BLaER1 treated with 17β-estradiol and CSF1 and Interleukin-3, amounts not matched to agents 10 nM and 100 nM (cell line): ENCODE data around the gene TUBA1B.
A peak's percentile ranks its signal among the peaks of the same experiment; 100 is the strongest.
"Not testable (repeated sequence)": the region's sequence is repeated elsewhere in the genome, so short reads cannot be mapped to it uniquely, and the experiment has no call there.

Experiments used
- H3K27ac ChIP-seq, 11 experiments: shearing (Covaris generic); formaldehyde crosslinking; 2 replicates each; pipeline ENCODE4 v1.8.1; 2022
- H3K27me3 ChIP-seq, 11 experiments: shearing (Covaris generic); formaldehyde crosslinking; 2 replicates each; pipeline ENCODE4 v1.8.1; 2022
- H3K36me3 ChIP-seq, 11 experiments: shearing (Covaris generic); formaldehyde crosslinking; 2 replicates each; pipeline ENCODE4 v1.8.1; 2022
- H3K4me1 ChIP-seq, 10 experiments: shearing (Covaris generic); formaldehyde crosslinking; 2 replicates each; pipeline ENCODE4 v1.8.1; 2022
- H3K4me2 ChIP-seq, 11 experiments: shearing (Covaris generic); formaldehyde crosslinking; 2 replicates each; pipeline ENCODE4 v1.8.1; 2022
- H3K4me3 ChIP-seq, 10 experiments: shearing (Covaris generic); formaldehyde crosslinking; 2 replicates each; pipeline ENCODE4 v1.8.1; 2022
- H3K9ac ChIP-seq, 11 experiments: shearing (Covaris generic); formaldehyde crosslinking; 2 replicates each; pipeline ENCODE4 v1.8.1; 2022
- H3K9me3 ChIP-seq, 11 experiments: shearing (Covaris generic); formaldehyde crosslinking; replicated peaks in 1 of 11; 2 replicates each; pipeline ENCODE4 v1.8.1; 2022
- H4K20me1 ChIP-seq, 11 experiments: shearing (Covaris generic); formaldehyde crosslinking; 2 replicates each; pipeline ENCODE4 v1.8.1; 2022
- Cebpa-rat ChIP-seq, 11 experiments: shearing (Covaris generic); IDR thresholded peaks; 2 replicates each; pipeline ENCODE4 v1.8.1; 2022

The TUBA1B gene

DNA sequence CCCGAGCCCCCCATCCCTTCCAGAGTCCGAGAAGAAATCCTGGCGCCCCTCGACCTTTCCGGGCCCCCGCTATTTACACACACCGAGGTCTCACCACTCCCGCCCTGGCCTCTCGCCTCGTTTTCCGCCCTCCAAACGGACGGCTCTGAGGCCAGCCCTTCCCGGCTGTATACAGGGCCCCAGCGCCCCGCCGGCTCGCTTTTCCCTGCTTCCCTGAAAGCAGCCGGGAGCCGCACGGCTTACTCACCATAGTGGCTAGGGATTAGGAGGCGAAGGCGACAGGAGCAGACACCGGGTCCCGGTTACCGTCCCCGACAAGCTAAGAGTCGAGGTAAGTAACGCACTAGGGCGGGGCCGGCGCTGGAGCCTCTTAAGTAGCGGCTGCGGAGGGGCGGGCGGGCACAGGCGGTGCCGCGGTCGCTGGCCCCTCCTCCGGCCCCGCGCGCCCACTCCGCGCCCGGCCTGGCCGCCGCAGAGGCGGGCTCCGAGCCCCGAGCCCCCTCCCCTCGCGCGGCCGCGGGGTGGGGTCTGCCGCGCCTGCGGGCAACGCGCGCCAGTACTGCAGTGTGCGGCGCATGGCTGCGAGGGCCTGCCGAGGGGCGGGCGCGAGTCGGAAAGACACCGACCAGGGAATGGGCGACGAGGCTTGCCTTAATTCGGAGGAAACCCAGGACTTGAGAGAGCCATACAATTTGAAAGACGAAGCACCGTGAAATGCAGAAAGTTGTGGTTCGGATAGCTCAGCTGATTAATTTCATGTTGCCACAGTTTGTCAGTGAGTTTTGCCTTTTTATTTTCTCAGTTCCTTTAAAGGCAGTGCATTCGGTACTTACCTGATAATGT, at the start of gene TUBA1B:
TSS of gene TUBA1B (minus strand) at position 345 of the 843 bp plus-strand sequence. CDS start at position 250, 95 bp downstream.
- no peaks in the 10 kb centered on the region for H3K9me3 ChIP-seq
- H3K4me2 ChIP-seq: peak within 1 kb of the TSS; percentile 83 to 100 (median 92)
- peak within 1 kb of the TSS; percentile 77 to 100 (median 98) for H3K4me3 ChIP-seq
- peaks cover 34 to 43% (median 40%) of the 10 kb centered on the region in 11 experiments for H4K20me1 ChIP-seq
- no peak for TF ChIP-seq Cebpa-rat (IDR thresholded peaks at IDR 0.05)
- H3K27me3 ChIP-seq: no peaks in the 10 kb centered on the region
- peak within 1 kb of the TSS; percentile 96 to 100 (median 99) for H3K27ac ChIP-seq
- H3K4me1 ChIP-seq: peaks cover 35 to 50% (median 39%) of the 10 kb centered on the region in 10 experiments
- H3K36me3 ChIP-seq: peaks cover 29 to 39% (median 36%) of the 10 kb centered on the region in 11 experiments
- peak within 1 kb of the TSS; percentile 98 to 100 (median 100) for H3K9ac ChIP-seq

- H3K9ac ChIP-seq: no peak overlapping the region
- H3K27me3 ChIP-seq: no peaks in the 10 kb centered on the region
- H4K20me1 ChIP-seq: no peaks in the 10 kb centered on the region
- no peak for TF ChIP-seq Cebpa-rat (IDR thresholded peaks at IDR 0.05)
- peaks cover 10 to 26% (median 19%) of the 10 kb centered on the region in 11 experiments; a peak in 18 of 22 replicates for H3K9me3 ChIP-seq
- no peaks in the 10 kb centered on the region for H3K36me3 ChIP-seq
- H3K4me2 ChIP-seq: peak overlapping the region in 4 of 11 experiments; percentile 12 to 29 (median 14); a peak in 4 of 22 replicates
- H3K4me3 ChIP-seq: no peak overlapping the region
- H3K4me1 ChIP-seq: peaks cover 0 to 14% (median 7%) of the 10 kb centered on the region in 10 experiments; a peak in 9 of 20 replicates
- H3K27ac ChIP-seq: no peak overlapping the region
These were observed 43.0 kb upstream of the TUBA1B start for GRCh38 chr12:49174218-49174617.

DNA sequence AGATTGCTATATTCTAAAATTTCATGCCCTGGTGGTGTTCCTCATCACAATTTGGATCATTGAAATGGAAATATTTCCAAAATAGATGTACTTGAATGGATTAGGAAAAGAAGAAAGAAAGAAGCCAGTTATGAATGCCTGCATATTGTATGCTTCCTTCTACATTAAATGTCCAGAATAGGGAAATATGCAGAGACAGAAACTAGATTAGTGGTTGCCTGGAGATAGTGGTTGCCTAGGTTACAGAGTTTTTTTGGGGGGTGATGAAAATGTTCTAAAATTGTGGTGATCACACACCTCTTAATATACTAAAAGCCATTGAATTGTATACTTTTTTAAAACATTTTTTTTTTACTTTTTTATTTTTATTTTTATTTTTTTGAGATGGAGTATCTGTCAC, 39.7 kb upstream of the TUBA1B start:
- no peaks in the 10 kb centered on the region for H3K9me3 ChIP-seq
- TF ChIP-seq Cebpa-rat (IDR thresholded peaks at IDR 0.05): no peak
- H3K9ac ChIP-seq: no peak overlapping the region
- no peaks in the 10 kb centered on the region for H4K20me1 ChIP-seq
- no peak overlapping the region for H3K27ac ChIP-seq
- peaks cover 0 to 14% (median 7%) of the 10 kb centered on the region in 10 experiments; a peak in 9 of 20 replicates for H3K4me1 ChIP-seq
- no peaks in the 10 kb centered on the region for H3K27me3 ChIP-seq
- H3K4me3 ChIP-seq: no peak overlapping the region
- no peak overlapping the region for H3K4me2 ChIP-seq
- H3K36me3 ChIP-seq: no peaks in the 10 kb centered on the region

GRCh38 chr12:49165114-49165513, 33.9 kb upstream of the TUBA1B start:
- no peak overlapping the region for H3K9ac ChIP-seq
- H3K9me3 ChIP-seq: 0 out of 22 replicates have a peak, but pooled peaks cover 0 to 3% (median 0%) of the 10 kb centered on the region in 11 experiments
- H4K20me1 ChIP-seq: no peaks in the 10 kb centered on the region
- no peak overlapping the region for H3K27ac ChIP-seq
- no peaks in the 10 kb centered on the region for H3K36me3 ChIP-seq
- no peaks in the 10 kb centered on the region for H3K27me3 ChIP-seq
- H3K4me3 ChIP-seq: no peak overlapping the region
- H3K4me2 ChIP-seq: no peak overlapping the region
- TF ChIP-seq Cebpa-rat (IDR thresholded peaks at IDR 0.05): no peak
- peaks cover 20 to 33% (median 28%) of the 10 kb centered on the region in 10 experiments for H3K4me1 ChIP-seq

- Histone ChIP-seq H3K4me2 (peak overlapping the region; percentile 64 to 88 (median 76); a peak in 20 of 22 replicates), H3K4me1 (peaks cover 45 to 55% (median 53%) of the 10 kb centered on the region in 10 experiments), H3K27ac (peak overlapping the region in 9 of 11 experiments; percentile 66 to 82 (median 78); a peak in 18 of 22 replicates), H3K9ac (peak overlapping the region in 5 of 11 experiments; percentile 14 to 68 (median 60); a peak in 7 of 22 replicates)
- H3K9me3 ChIP-seq, H3K27me3 ChIP-seq, H4K20me1 ChIP-seq, H3K4me3 ChIP-seq, H3K36me3 ChIP-seq: not testable (repeated sequence)
These were observed 30.7 kb upstream of the TUBA1B start for GRCh38 chr12:49161901-49162300.

DNA sequence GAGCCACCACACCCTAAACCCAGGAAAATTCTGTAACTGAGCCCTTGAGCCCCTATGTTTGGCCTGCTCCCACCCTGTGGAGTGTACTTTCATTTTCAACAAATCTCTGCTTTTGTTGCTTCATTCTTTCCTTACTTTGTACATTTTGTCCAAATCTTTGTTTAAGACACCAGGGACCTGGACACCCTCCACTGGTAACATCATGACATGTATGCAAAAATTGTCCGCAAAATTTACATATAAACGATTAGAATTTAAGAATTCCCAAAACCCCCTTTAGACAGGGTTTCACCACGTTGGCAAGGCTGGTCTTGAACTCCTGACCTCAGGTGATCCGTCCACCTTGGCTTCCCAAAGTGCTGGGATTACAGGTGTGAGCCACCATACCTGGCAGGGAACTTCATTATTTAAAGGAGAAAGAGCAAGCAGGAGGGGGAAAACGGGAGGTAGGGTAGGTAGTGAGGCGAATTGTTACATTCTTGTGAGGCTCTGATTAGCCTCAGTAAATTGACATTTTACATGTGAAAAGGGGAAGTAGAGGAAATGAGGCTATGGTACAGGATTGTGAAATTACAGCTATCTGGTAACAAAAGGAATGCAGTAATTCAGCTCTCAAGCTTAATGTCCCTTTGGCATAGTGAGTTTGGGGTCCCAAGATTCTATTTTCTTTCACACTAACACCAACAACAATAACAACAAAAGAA, 30.0 kb upstream of the TUBA1B start:
- no peaks in the 10 kb centered on the region for H3K27me3 ChIP-seq
- H4K20me1 ChIP-seq: no peaks in the 10 kb centered on the region
- peak overlapping the region; percentile 64 to 88 (median 76) for H3K4me2 ChIP-seq
- H3K4me1 ChIP-seq: peaks cover 45 to 56% (median 54%) of the 10 kb centered on the region in 10 experiments
- H3K9me3 ChIP-seq: 0 out of 22 replicates have a peak, but pooled peaks cover 0 to 3% (median 0%) of the 10 kb centered on the region in 11 experiments
- peak overlapping the region in 9 of 11 experiments; percentile 14 to 68 (median 60); a peak in 17 of 22 replicates for H3K9ac ChIP-seq
- H3K36me3 ChIP-seq: no peaks in the 10 kb centered on the region
- TF ChIP-seq Cebpa-rat (IDR thresholded peaks at IDR 0.05): peak in 5 of 11 experiments; percentile 14 to 85 (median 69); a peak in 6 of 22 replicates
- peak overlapping the region in 10 of 11 experiments; percentile 55 to 82 (median 78); a peak in 20 of 22 replicates for H3K27ac ChIP-seq
- peak overlapping the region in 1 of 10 experiments; percentile 39; a peak in 2 of 20 replicates for H3K4me3 ChIP-seq

DNA sequence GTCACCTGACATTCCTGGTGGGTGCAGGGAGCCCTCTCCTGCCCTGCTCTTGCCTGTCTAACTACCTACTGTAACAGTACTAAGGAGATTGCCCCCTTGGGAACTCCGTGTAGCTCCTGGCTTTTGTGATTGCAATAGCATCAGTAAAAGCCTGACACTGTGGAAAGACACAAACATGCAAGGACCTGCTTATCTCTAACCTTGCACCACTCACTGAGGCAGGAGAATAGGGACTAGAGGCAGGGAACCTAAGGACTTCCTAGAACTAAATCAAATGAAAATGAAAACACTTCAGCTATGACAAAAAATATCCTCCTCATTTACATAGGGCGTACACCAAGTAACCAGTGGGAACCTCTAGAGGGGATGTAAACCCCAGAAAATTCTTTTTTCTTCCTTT, 29.2 kb upstream of the TUBA1B start:
- TF ChIP-seq Cebpa-rat (IDR thresholded peaks at IDR 0.05): no peak
- no peaks in the 10 kb centered on the region for H3K27me3 ChIP-seq
- H3K4me2 ChIP-seq: peak overlapping the region; percentile 64 to 88 (median 76)
- H3K9ac ChIP-seq: peak overlapping the region in 9 of 11 experiments; percentile 14 to 68 (median 60); a peak in 16 of 22 replicates
- 0 out of 22 replicates have a peak, but pooled peaks cover 0 to 3% (median 0%) of the 10 kb centered on the region in 11 experiments for H3K9me3 ChIP-seq
- peaks cover 45 to 56% (median 54%) of the 10 kb centered on the region in 10 experiments for H3K4me1 ChIP-seq
- peak overlapping the region in 1 of 10 experiments; percentile 39; a peak in 1 of 20 replicates for H3K4me3 ChIP-seq
- H3K27ac ChIP-seq: peak overlapping the region in 10 of 11 experiments; percentile 55 to 82 (median 78); a peak in 19 of 22 replicates
- no peaks in the 10 kb centered on the region for H3K36me3 ChIP-seq
- no peaks in the 10 kb centered on the region for H4K20me1 ChIP-seq

DNA sequence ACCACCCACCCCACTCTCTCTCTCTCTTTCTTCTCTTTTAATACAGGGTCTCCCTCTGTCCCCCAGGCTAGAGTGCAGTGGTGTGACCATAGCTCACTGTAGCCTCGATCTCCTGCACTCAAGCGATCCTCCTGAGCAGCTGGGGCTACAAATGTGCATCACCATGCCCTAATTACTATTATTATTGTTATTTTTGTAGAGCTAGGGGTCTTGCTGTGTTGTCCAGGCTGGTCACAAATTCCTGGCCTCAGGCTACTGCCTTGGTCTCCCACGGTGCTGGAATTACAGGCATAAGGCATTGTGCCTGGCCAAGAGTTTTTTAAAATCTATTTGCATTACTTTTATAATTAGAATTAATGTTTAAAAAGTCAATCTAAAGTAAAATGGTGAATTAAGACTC, 23.0 kb upstream of the TUBA1B start:
- no peak for TF ChIP-seq Cebpa-rat (IDR thresholded peaks at IDR 0.05)
- no peak overlapping the region for H3K9ac ChIP-seq
- no peak overlapping the region for H3K4me3 ChIP-seq
- peaks cover 11 to 34% (median 25%) of the 10 kb centered on the region in 10 experiments for H3K4me1 ChIP-seq
- no peaks in the 10 kb centered on the region for H3K27me3 ChIP-seq
- H3K27ac ChIP-seq: no peak overlapping the region
- H3K36me3 ChIP-seq: no peaks in the 10 kb centered on the region
- no peak overlapping the region for H3K4me2 ChIP-seq
- H4K20me1 ChIP-seq: no peaks in the 10 kb centered on the region
- H3K9me3 ChIP-seq: no peaks in the 10 kb centered on the region
